GM12865 (cell line): ENCODE results near the gene PAEP.

Experiments
- DNase-seq: peaks from one replicate; pipeline ENCODE4 v3.0.0; 2010; ENCODE audit warnings: low read depth
- H3K4me3 ChIP-seq: 2 replicates; pipeline ENCODE4 v1.5.1; 2011; ENCODE audit warnings: mild to moderate bottlenecking, low read depth, low read length, control low read depth
- CTCF ChIP-seq: IDR thresholded peaks from 2 replicates; pipeline ENCODE4 v1.5.1; 2011; ENCODE audit warnings: low read length, control low read depth, low read depth, inconsistent platforms; ENCODE audit not compliant: insufficient read depth; ENCODE audit errors: missing control alignments

The PAEP gene

GRCh38 chr9:135614821-135615665 lies 53.5 kb downstream of the PAEP start:
- TF ChIP-seq CTCF = no peak
- H3K4me3 ChIP-seq = no peak overlapping the region
- DNase-seq = no peak

- H3K4me3 ChIP-seq = no peak overlapping the region
- no peak for TF ChIP-seq CTCF
- DNase-seq = no peak
Observed at GRCh38 chr9:135615666-135616618, 54.4 kb downstream of the PAEP start.
